ENCODE data around the gene NPAT.

DNA sequence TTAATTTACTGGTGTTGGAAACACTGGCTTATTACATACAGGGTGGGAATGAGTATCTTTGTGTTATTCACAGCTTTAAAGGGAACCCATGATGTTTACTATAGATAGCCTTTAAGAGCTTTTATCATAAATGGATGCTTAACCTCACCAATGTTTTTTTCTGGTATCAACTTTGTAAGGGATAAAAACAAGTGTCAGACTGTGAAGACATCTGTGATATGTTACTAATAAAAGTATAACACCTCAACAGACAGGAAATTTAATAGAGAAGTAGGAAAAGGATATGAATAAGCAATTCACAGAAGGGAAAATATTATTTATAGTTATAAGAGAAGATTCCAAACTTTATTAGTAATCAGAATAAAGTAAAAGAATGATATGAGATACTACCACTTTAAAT, 54.8 kb downstream of the NPAT start:
- TF ChIP-seq, protein P1, sequence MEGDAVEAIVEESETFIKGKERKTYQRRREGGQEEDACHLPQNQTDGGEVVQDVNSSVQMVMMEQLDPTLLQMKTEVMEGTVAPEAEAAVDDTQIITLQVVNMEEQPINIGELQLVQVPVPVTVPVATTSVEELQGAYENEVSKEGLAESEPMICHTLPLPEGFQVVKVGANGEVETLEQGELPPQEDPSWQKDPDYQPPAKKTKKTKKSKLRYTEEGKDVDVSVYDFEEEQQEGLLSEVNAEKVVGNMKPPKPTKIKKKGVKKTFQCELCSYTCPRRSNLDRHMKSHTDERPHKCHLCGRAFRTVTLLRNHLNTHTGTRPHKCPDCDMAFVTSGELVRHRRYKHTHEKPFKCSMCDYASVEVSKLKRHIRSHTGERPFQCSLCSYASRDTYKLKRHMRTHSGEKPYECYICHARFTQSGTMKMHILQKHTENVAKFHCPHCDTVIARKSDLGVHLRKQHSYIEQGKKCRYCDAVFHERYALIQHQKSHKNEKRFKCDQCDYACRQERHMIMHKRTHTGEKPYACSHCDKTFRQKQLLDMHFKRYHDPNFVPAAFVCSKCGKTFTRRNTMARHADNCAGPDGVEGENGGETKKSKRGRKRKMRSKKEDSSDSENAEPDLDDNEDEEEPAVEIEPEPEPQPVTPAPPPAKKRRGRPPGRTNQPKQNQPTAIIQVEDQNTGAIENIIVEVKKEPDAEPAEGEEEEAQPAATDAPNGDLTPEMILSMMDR (IDR thresholded peaks at IDR 0.05) = no peak
- TF ChIP-seq POLR2A (IDR thresholded peaks at IDR 0.05) = no peak
- no peak for TF ChIP-seq EP300 (IDR thresholded peaks at IDR 0.05)

All from upper lobe of left lung (tissue), 4 donors.